K562 treated with DMSO at 1 percent for 4 hours (cell line): ENCODE measurements around the gene OR7G1. TPM values are rescaled to one million over a fixed set of nuclear protein-coding genes. Genes with fewer than 3 reads are reported as not detected.

Experiments used
- total RNA-seq: library from RNA; unstranded; fragments of 300-600 nt; gene quantifications from 2 replicates; pipeline ENCODE4 v1.2.3, GENCODE V29; 2022; ENCODE audit not compliant: insufficient read depth

OR7G1 gene
- not detected in 2 replicates for total RNA-seq

GRCh38 chr19:9115307-9115813, at the start of gene OR7G1:
Gene OR7G1 (minus strand): TSS chr19:9115763. CDS start chr19:9115763, 0 bp downstream.

DNA sequence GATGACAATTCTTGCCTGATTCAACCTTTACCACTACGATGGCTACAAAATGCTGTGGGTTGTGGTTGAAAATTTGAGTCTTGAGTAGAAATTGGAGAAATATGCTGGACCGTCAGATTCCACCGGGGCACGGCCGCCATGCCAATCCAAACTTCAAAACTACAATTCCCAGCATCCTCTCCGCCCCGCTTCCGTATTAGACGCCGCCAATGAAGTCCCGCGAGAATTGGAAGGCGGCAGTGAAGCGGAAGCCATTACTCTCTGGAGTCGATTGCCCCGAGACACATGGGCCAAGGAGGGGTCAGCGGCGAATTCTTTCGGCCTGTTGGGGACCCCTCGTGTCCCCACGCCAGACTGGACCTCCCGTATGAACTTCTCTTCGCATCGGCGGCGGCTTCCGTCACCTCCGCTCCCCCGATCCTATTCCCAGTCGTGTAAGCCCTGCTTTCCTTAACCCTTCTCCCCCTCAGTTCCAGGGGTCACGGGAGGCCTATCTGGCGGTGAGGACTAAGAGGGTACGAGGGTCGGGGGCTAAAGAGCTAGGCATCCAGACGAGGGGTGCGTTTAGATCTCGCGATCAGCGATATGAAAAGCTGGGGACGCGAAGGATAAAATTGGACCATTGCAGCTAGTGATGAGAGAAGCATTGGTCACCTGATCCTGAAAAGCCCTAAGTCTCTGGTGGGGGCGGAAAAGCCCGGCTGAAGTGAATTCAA, 24.8 kb upstream of the OR7G1 start, which contains the start of gene ZNF317:
ZNF317 (plus strand) TSS at position 239 of the 716 bp plus-strand sequence. CDS start 15,620 bp downstream, outside the sequence.

DNA sequence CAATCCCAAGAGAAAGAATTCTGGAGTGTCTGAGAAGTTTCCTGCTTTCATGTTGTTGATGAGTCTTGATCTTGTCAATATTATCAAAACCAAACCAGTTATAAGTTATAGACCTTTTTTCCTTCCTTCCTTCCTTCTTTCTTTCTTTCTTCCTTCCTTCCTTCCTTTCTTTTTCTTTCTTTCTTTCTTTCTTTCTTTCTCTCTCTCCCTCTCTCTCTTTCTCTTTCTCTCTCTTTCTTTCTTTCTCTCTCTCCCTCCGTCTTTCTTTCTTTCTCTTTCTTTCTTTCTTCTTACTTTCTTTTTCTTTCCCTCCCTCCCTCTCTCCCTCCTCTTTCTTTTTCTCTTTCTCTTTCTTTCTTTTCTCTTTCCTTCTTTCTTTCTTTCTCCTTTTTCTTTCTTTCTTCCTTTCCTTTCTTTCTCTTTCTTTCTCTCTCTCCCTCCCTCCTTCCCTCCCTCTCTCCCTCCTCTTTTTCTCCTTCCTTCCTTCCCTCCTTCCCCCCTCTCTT, 11.4 kb upstream of the OR7G1 start, which contains the start of gene OR7G3:
OR7G3 (minus strand) TSS at position 51 of the 506 bp plus-strand sequence; CDS start at position 51, 0 bp downstream.

DNA sequence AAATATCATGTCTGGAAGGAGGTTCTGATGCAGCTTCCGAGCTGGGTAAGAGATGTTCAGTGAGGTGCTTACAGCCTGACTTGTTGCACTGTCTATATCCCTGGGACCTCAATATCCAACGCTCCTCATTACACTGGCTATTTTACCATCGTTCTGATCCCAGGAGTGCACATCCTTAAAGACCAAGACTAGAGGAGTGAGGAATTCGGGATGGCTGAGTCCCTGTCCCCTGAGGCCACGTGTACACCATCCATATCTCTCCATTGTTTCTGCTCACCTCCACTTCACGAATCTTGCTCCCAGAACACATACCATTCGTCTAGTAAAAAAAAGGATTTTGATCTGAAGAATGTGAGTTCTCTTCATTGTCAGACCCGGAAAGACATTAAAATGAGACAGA, 8.2 kb downstream of the OR7G1 start, which contains the start of gene OR7G2:
OR7G2 (minus strand) TSS at position 101 of the 400 bp plus-strand sequence. CDS start 4,232 bp downstream, outside the sequence.

DNA sequence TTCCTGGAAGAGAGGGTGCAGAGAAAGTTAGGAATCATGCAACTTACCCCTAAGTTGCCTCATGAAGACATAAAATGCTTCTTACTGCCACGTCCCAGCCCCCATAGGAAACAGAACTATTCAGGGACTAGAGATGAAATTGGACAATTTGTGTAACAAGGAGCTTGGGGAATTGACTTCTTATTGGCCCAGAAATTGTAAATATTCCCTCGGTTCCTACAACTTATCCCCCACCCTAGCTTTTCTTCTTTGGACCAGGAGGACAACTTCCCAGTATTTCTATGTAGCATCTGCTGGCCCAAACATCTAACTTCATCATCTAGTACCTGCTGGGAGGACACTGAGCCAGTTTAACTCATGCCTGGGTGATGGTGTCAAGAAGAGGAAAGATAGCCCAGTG, 28.8 kb downstream of the OR7G1 start, which contains the start of gene OR1M1:
OR1M1 (plus strand) TSS at position 301 of the 400 bp plus-strand sequence. CDS start 6,184 bp downstream, outside the sequence.

Other genes starting within 250 kb of the OR7G1 start
- not detected in 2 replicates for gene MUC16, start 105.4 kb downstream of the OR7G1 start, total RNA-seq
- not detected in 2 replicates for gene OR1M1, start 28.7 kb downstream of the OR7G1 start, total RNA-seq
- not detected in 2 replicates for gene OR7G2, start 8.3 kb downstream of the OR7G1 start, total RNA-seq
- gene OR7G3, start 11.2 kb upstream of the OR7G1 start, total RNA-seq: not detected in 2 replicates
- 18.9 and 23.6 TPM in 2 replicates for gene ZNF317, start 24.6 kb upstream of the OR7G1 start, total RNA-seq
- gene OR7D2, start 63.2 kb upstream of the OR7G1 start, total RNA-seq: 0.85 and 0.87 TPM in 2 replicates
- not detected in 2 replicates for gene OR7D4, start 103.8 kb upstream of the OR7G1 start, total RNA-seq
- not detected in 2 replicates for gene OR7E24, start 135.2 kb upstream of the OR7G1 start, total RNA-seq
- gene ZNF699, start 194.1 kb upstream of the OR7G1 start, total RNA-seq: 0.98 and 3.8 TPM in 2 replicates
- 8.3 and 8.8 TPM in 2 replicates for gene ZNF559, start 208.4 kb upstream of the OR7G1 start, total RNA-seq
- 0.97 and 1.9 TPM in 2 replicates for gene ZNF177, start 247.2 kb upstream of the OR7G1 start, total RNA-seq